Panc1 (cell line): ENCODE data around the gene UGT1A8. TPM values are rescaled to one million over a fixed set of nuclear protein-coding genes. Genes with fewer than 3 reads are reported as not detected.

Experiments
- ATAC-seq: fragments of 200-7000 bp; cut with Tn5 transposase; 2 replicates; pipeline ENCODE4 v1.9.1; 2020; ENCODE audit warnings: mild to moderate bottlenecking, moderate library complexity
- BruUV-seq: library from RNA; stranded (reverse); fragments of 400-500 nt; replicated peaks from 2 replicates; lab custom pipeline; 2021; lab: Mats Ljungman, UMichigan
- CTCF ChIA-PET: fragments of 300-600 bp; sonication (Branson Sonifier 250); formaldehyde crosslinking; loops from one replicate; lab custom pipeline; 2022; ENCODE audit warnings: antibody characterized with exemption; lab: Charles Lee
- POLR2A ChIA-PET: fragments of 300-600 bp; sonication (Branson Sonifier 250); formaldehyde crosslinking; loops from one replicate; lab custom pipeline; 2022; ENCODE audit warnings: antibody characterized with exemption; lab: Charles Lee
- DNase-seq: peaks from one replicate; pipeline ENCODE4 v3.0.0-alpha.2; 2010; ENCODE audit warnings: low read depth, low spot score
- H3K27ac ChIP-seq: 2 replicates; pipeline ENCODE4 v1.5.1; 2011; ENCODE audit warnings: mild to moderate bottlenecking, low read length, inconsistent platforms
- H3K27me3 ChIP-seq: fragments of 200-500 bp; sonication (Bioruptor generic); 2 replicates; pipeline ENCODE4 v1.6.0; 2014; ENCODE audit warnings: low read length, inconsistent platforms; ENCODE audit not compliant: control insufficient read depth, insufficient read depth
- H3K36me3 ChIP-seq: fragments of 200-500 bp; sonication (Bioruptor generic); 2 replicates; pipeline ENCODE4 v1.5.1; 2014; ENCODE audit warnings: inconsistent platforms, mild to moderate bottlenecking, low read length, moderate library complexity; ENCODE audit not compliant: control insufficient read depth, insufficient read depth
- H3K4me1 ChIP-seq: 2 replicates; pipeline ENCODE4 v1.5.1; 2011; ENCODE audit warnings: inconsistent platforms, mild to moderate bottlenecking, low read length, moderate library complexity; ENCODE audit not compliant: control insufficient read depth, insufficient read depth
- H3K4me3 ChIP-seq, 2 experiments: 2 replicates each; pipeline ENCODE4 v1.5.1; 2011 to 2012; ENCODE audit warnings: low read depth in 2 of 2, low read length in 2 of 2, mild to moderate bottlenecking in 2 of 2, inconsistent platforms in 1 of 2, moderate library complexity in 1 of 2
- H3K9me3 ChIP-seq: fragments of 200-500 bp; sonication (Bioruptor generic); 2 replicates; pipeline ENCODE4 v1.5.1; 2014; ENCODE audit warnings: low read depth, mild to moderate bottlenecking, inconsistent platforms, low read length, moderate library complexity; ENCODE audit not compliant: control insufficient read depth, insufficient read depth
- CTCF ChIP-seq: fragments of 450-650 bp; IDR thresholded peaks from 2 replicates; pipeline ENCODE4 v1.5.1; 2017; ENCODE audit warnings: mild to moderate bottlenecking
- POLR2AphosphoS5 ChIP-seq: IDR thresholded peaks from 2 replicates; pipeline ENCODE4 v1.6.1; 2012; ENCODE audit warnings: mild to moderate bottlenecking, low read depth, low read length, moderate library complexity
- REST ChIP-seq, 2 experiments: IDR thresholded peaks; 2 replicates each; pipeline ENCODE4 v1.6.1; 2011 to 2012; ENCODE audit warnings: low read depth in 2 of 2, control low read depth in 1 of 2, low read length in 1 of 2, mild to moderate bottlenecking in 1 of 2, moderate library complexity in 1 of 2; ENCODE audit not compliant: insufficient read depth in 1 of 2
- SIN3A ChIP-seq: IDR thresholded peaks from 2 replicates; pipeline ENCODE4 v1.6.1; 2012; ENCODE audit warnings: low read depth, mild to moderate bottlenecking, low read length, moderate library complexity, borderline replicate concordance; ENCODE audit not compliant: insufficient read depth
- TCF7L2 ChIP-seq: IDR thresholded peaks from 2 replicates; pipeline ENCODE4 v1.6.1; 2011; ENCODE audit warnings: mild to moderate bottlenecking, low read depth, low read length, inconsistent platforms
- in situ Hi-C: cut with HindIII; loops from 2 replicates; pipeline ENCODE4 v1.10.0; 2016; ENCODE audit warnings: low sequenced_read_pairs, low pct_unique_long_range_greater_than_20kb
- intact Hi-C: fragments of 100-400 bp; cut with micrococcal nuclease; formaldehyde crosslinking; loops from one replicate; pipeline ENCODE4 v1.10.0; 2022; ENCODE audit not compliant: unreplicated experiment
- total RNA-seq: library from RNA; stranded (reverse); gene quantifications from one replicate; pipeline ENCODE4 v1.2.1, GENCODE V29; 2021; ENCODE audit not compliant: unreplicated experiment

The UGT1A8 gene
- total RNA-seq, 1 experiment from 2014 or later, result 0.15 TPM

- no peaks in the 10 kb centered on the region for H3K4me1 ChIP-seq
- POLR2A ChIA-PET, result no interaction called here
- H3K27me3 ChIP-seq, result peaks cover 4% of the 10 kb centered on the region; the same call in 1 of the 2 replicates
- ATAC-seq (no peak), DNase-seq (no peak)
- no peak overlapping the region for H3K4me3 ChIP-seq
- no peaks in the 10 kb centered on the region for H3K36me3 ChIP-seq
- in situ Hi-C loops (no loop called here), intact Hi-C loops (no loop called here)
- H3K27ac ChIP-seq, result no peak overlapping the region
- no TSS peak for BruUV-seq
- CTCF ChIA-PET, result no interaction called here
- no peaks in the 10 kb centered on the region for H3K9me3 ChIP-seq
- TF ChIP-seq POLR2AphosphoS5, result no peak
- TF ChIP-seq SIN3A, result no peak
- no peak for TF ChIP-seq CTCF
- TF ChIP-seq REST (IDR thresholded peaks at IDR 0.05; ENCODE audit: insufficient read depth in 1 of 2, low read depth in 2 of 2, low read length in 1 of 2), result no peak
- TF ChIP-seq TCF7L2, result no peak
Measured at GRCh38 chr2:233604826-233605225, 12.6 kb upstream of the UGT1A8 start.

- H3K4me3 ChIP-seq, result no peak overlapping the region
- no peaks in the 10 kb centered on the region for H3K36me3 ChIP-seq
- H3K27me3 ChIP-seq, result peaks cover 4% of the 10 kb centered on the region; the same call in 1 of the 2 replicates
- no peak overlapping the region for H3K27ac ChIP-seq
- ChIA-PET CTCF (no interaction called here), POLR2A (no interaction called here)
- intact Hi-C loops, result no loop called here
- no TSS peak for BruUV-seq
- in situ Hi-C loops, result no loop called here
- no peaks in the 10 kb centered on the region for H3K4me1 ChIP-seq
- TF ChIP-seq REST (IDR thresholded peaks at IDR 0.05; ENCODE audit: insufficient read depth in 1 of 2, low read depth in 2 of 2, low read length in 1 of 2), result no peak
- no peak for TF ChIP-seq POLR2AphosphoS5
- no peak for TF ChIP-seq CTCF
- no peak for TF ChIP-seq TCF7L2
- TF ChIP-seq SIN3A, result no peak
- DNase-seq (no peak), ATAC-seq (no peak)
- no peaks in the 10 kb centered on the region for H3K9me3 ChIP-seq
Measured at GRCh38 chr2:233605680-233606079, 11.8 kb upstream of the UGT1A8 start.
